Heart left ventricle (tissue), 13 donors: Measurements from ENCODE around the gene LSM12.

ENCODE experiments used
- CTCF ChIP-seq, 12 donors: fragments of 200-600 bp; sonication (generic) in 4 of 12; IDR thresholded peaks; one replicate each; pipeline versions ENCODE4 v1.5.0 to v1.8.0; 2018 to 2022; ENCODE audit warnings: antibody characterized with exemption in 12 of 12, mild to moderate bottlenecking in 5 of 12
- POLR2A ChIP-seq, 2 donors: fragments of 450-650 bp; IDR thresholded peaks; one replicate each; pipeline ENCODE4 v1.6.1; 2017; ENCODE audit warnings: antibody characterized with exemption in 2 of 2, mild to moderate bottlenecking in 2 of 2, moderate library complexity in 2 of 2
- donor health status: ischemic (EF 13 %, LVEDD 7.1; RV severe dilation, severe dysfunction).
- donor health status: DM: no; HTN: yes; CAD: no.
- donor health status: DM: no; HTN: no; CAD: no.
- donor health status: ischemic (EF 25% LVEDD 6.9; RV normal size, moderate dysfunction).
- donor health status: ischemic (EF 25% LVEDD 5.7; RV mildly dilated, moderate dysfunction).
- donor health status: ischemic (EF 35%, LVEDD 5.7; RV mildly dilated, moderate dysfunction).
- donor health status: nonischemic (EF 11% LVEDD 7.7; RV severe dilation, severe dysfunction).
- donor health status: DM: yes; HTN: yes; CAD: no.
- donor health status: PGD.
- donor health status: ischemic (EF 29% LVEDD 5.4; RV normal size, mild dysfunction).
- donor health status: nonischemic (EF 23%, LVEDD 6.1; RV moderate dilation, normal function).

- no peak for TF ChIP-seq CTCF (IDR thresholded peaks at IDR 0.05)
- TF ChIP-seq POLR2A (IDR thresholded peaks at IDR 0.05), result no peak
Observed at GRCh38 chr17:44063704-44064639, 2.5 kb downstream of the LSM12 start.
